Liver (tissue), 9 donors: ENCODE measurements around the gene KSR1. TPM values are rescaled to one million over a fixed set of nuclear protein-coding genes. Genes with fewer than 3 reads are reported as not detected.

Experiments used
- DNase-seq: peaks from one replicate; pipeline ENCODE4 v3.0.0-alpha.2; 2017; ENCODE audit warnings: low spot score
- H3K27ac ChIP-seq, 2 donors: one replicate each; pipeline ENCODE4 v1.7.0; 2013; ENCODE audit warnings: inconsistent platforms in 2 of 2, low read length in 2 of 2, control low read depth in 1 of 2, low read depth in 1 of 2, mild to moderate bottlenecking in 1 of 2
- H3K27me3 ChIP-seq, 4 donors: one replicate each; pipeline versions ENCODE4 v1.6.1 to v1.7.0; 2013; ENCODE audit warnings: low read length in 3 of 4, inconsistent platforms in 1 of 4, mild to moderate bottlenecking in 1 of 4, moderate library complexity in 1 of 4; ENCODE audit not compliant: control insufficient read depth in 4 of 4, insufficient read depth in 4 of 4
- H3K36me3 ChIP-seq, 4 donors: one replicate each; pipeline versions ENCODE4 v1.6.1 to v1.7.0; 2013; ENCODE audit warnings: low read length in 3 of 4, mild to moderate bottlenecking in 3 of 4, low read depth in 1 of 4, moderate library complexity in 1 of 4; ENCODE audit not compliant: control insufficient read depth in 4 of 4, insufficient read depth in 3 of 4
- H3K4me1 ChIP-seq, 4 donors: one replicate each; pipeline versions ENCODE4 v1.6.1 to v1.7.0; 2013; ENCODE audit warnings: low read length in 3 of 4, mild to moderate bottlenecking in 3 of 4, moderate library complexity in 1 of 4; ENCODE audit not compliant: control insufficient read depth in 4 of 4, insufficient read depth in 4 of 4
- H3K4me3 ChIP-seq, 3 donors: one replicate each; pipeline versions ENCODE4 v1.6.1 to v1.7.0; 2013; ENCODE audit warnings: low read length in 3 of 3, control low read depth in 1 of 3, low read depth in 1 of 3, mild to moderate bottlenecking in 1 of 3
- H3K9ac ChIP-seq, 2 donors: one replicate each; pipeline ENCODE4 v1.7.0; 2013; ENCODE audit warnings: low read length in 2 of 2, mild to moderate bottlenecking in 2 of 2, moderate library complexity in 2 of 2, control low read depth in 1 of 2, low read depth in 1 of 2
- H3K9me3 ChIP-seq, 4 donors: one replicate each; pipeline versions ENCODE4 v1.6.1 to v1.7.0; 2013; ENCODE audit warnings: low read length in 3 of 4; ENCODE audit not compliant: control insufficient read depth in 4 of 4
- ATF3 ChIP-seq: IDR thresholded peaks from 2 replicates; pipeline ENCODE4 v1.6.1; 2016; ENCODE audit warnings: antibody characterized with exemption
- EGR1 ChIP-seq, 2 donors: IDR thresholded peaks; 2 replicates each; pipeline ENCODE4 v1.6.1; 2016 to 2018; ENCODE audit warnings: antibody characterized with exemption in 2 of 2, low read depth in 2 of 2
- FOXA1 ChIP-seq: IDR thresholded peaks from 2 replicates; pipeline ENCODE4 v1.6.1; 2016; ENCODE audit warnings: antibody characterized with exemption
- FOXA2 ChIP-seq: IDR thresholded peaks from 2 replicates; pipeline ENCODE4 v1.6.1; 2016; ENCODE audit warnings: antibody characterized with exemption
- GABPA ChIP-seq, 2 donors: IDR thresholded peaks in 1 of 2; conservative IDR thresholded peaks in 1 of 2; 2 replicates each; pipeline ENCODE4 v1.6.1; 2016; ENCODE audit warnings: antibody characterized with exemption in 2 of 2, mild to moderate bottlenecking in 1 of 2, moderate library complexity in 1 of 2
- HNF4A ChIP-seq, 2 donors: conservative IDR thresholded peaks; 2 replicates each; pipeline ENCODE4 v1.6.1; 2016; ENCODE audit warnings: antibody characterized with exemption in 2 of 2, mild to moderate bottlenecking in 2 of 2
- HNF4G ChIP-seq: IDR thresholded peaks from 2 replicates; pipeline ENCODE4 v1.6.1; 2016; ENCODE audit warnings: antibody characterized with exemption
- JUND ChIP-seq, 2 donors: IDR thresholded peaks; 2 replicates each; pipeline ENCODE4 v1.6.1; 2016; ENCODE audit warnings: antibody characterized with exemption in 2 of 2
- NR2F2 ChIP-seq: IDR thresholded peaks from 2 replicates; pipeline ENCODE4 v1.6.1; 2016; ENCODE audit warnings: antibody characterized with exemption
- RAD21 ChIP-seq, 2 donors: IDR thresholded peaks; 2 replicates each; pipeline ENCODE4 v1.6.1; 2016; ENCODE audit warnings: antibody characterized with exemption in 2 of 2, mild to moderate bottlenecking in 2 of 2
- REST ChIP-seq: IDR thresholded peaks from 2 replicates; pipeline ENCODE4 v1.6.1; 2016; ENCODE audit warnings: antibody characterized with exemption, mild to moderate bottlenecking
- RXRA ChIP-seq, 2 donors: IDR thresholded peaks; 2 replicates each; pipeline ENCODE4 v1.6.1; 2017 to 2018; ENCODE audit warnings: antibody characterized with exemption in 2 of 2, mild to moderate bottlenecking in 1 of 2
- SP1 ChIP-seq: IDR thresholded peaks from 2 replicates; pipeline ENCODE4 v1.6.1; 2018; ENCODE audit warnings: antibody characterized with exemption, mild to moderate bottlenecking
- TAF1 ChIP-seq: conservative IDR thresholded peaks from 2 replicates; pipeline ENCODE4 v1.6.1; 2016; ENCODE audit warnings: antibody characterized with exemption, mild to moderate bottlenecking
- YY1 ChIP-seq: IDR thresholded peaks from 2 replicates; pipeline ENCODE4 v1.6.1; 2016; ENCODE audit warnings: antibody characterized with exemption, mild to moderate bottlenecking
- WGBS: extraction: QIAGEN DNeasy Blood & Tissue Kit; methylation state at CpG from one replicate; pipeline ENCODE4 v1.1.7; 2013; 5-methylcytosine and 5-hydroxymethylcytosine counted together
- polyA plus RNA-seq, 2 donors: library from polyadenylated mRNA; stranded (reverse) in 1 of 2; unstranded in 1 of 2; fragments of 200-250 nt in 1 of 2; fragments of >200 nt in 1 of 2; fragmentation: Nextera tagmentation in 1 of 2; extraction: Ambion mirVana in 1 of 2; gene quantifications; one replicate each; pipeline versions ENCODE4 v1.2.1 to v1.2.3, GENCODE V29; 2013 to 2015
- total RNA-seq, 2 donors: library from RNA; depleted of rRNA; stranded (reverse); fragments of >200 nt; gene quantifications; one replicate each; pipeline ENCODE4 v1.2.3, GENCODE V29; 2014
- TF ChIP-seq, protein P1 (sequence below): IDR thresholded peaks from 2 replicates; pipeline ENCODE4 v1.6.1; 2016; ENCODE audit warnings: antibody characterized with exemption
- TF ChIP-seq, protein P2 (sequence below): fragments of 150-350 bp; IDR thresholded peaks from 2 replicates; pipeline ENCODE4 v1.5.1; 2017; ENCODE audit warnings: improper control_type of control experiment, low read depth, low read length; ENCODE audit not compliant: missing input control
- TF ChIP-seq, protein P3 (sequence below): IDR thresholded peaks from 2 replicates; pipeline ENCODE4 v1.6.1; 2016; ENCODE audit warnings: antibody characterized with exemption
- donor health status: healthy.
- donor health status: healthy.
- donor health status: healthy.
- donor health status: healthy.
- donor health status: healthy.

KSR1 gene
- total and polyA plus RNA-seq, 4 donors = 1.2 to 9.0 (median 4.1) TPM

DNA sequence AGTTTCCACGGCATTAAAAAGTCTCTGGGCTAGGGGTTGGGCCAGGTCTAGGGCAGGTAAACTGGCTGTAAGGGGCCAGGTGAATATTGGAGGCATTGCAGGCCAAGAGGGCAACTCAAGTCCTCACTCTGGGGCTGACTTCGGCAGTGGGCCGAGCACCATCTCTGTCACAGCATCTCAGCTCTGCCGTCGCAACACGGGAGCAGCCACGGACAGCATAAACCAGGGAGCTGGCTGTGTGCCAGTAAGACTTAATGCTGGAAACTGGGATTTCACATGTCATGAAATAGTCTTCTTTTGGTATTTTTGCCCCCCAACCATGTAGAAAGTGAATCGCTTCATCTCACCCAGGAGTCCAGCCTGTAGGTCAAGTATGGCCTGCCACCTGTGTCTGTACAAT lies 162.2 kb downstream of the KSR1 start:
- WGBS = 96% methylated on average over 8 of the region's 8 CpGs
- no peak overlapping the region for H3K27ac ChIP-seq

GRCh38 chr17:27620721-27621120 lies 164.5 kb downstream of the KSR1 start:
- H3K36me3 ChIP-seq = peaks cover 0 to 38% (median 14%) of the 10 kb centered on the region in 4 donors
- no peaks in the 10 kb centered on the region for H3K27me3 ChIP-seq
- H3K9me3 ChIP-seq = no peaks in the 10 kb centered on the region
- WGBS = 83% methylated on average over 9 of the region's 9 CpGs
- H3K4me1 ChIP-seq = no peaks in the 10 kb centered on the region
- no peak overlapping the region for H3K9ac ChIP-seq
- H3K27ac ChIP-seq = no peak overlapping the region
- no peak overlapping the region for H3K4me3 ChIP-seq
- TF ChIP-seq REST (no peak), NR2F2 (no peak), FOXA2 (no peak), TAF1 (no peak), FOXA1 (no peak), GABPA (IDR thresholded peaks at IDR 0.05 in 1 of 2, conservative IDR thresholded peaks at IDR 0.05 in 1 of 2) (no peak), EGR1 (IDR thresholded peaks at IDR 0.05; ENCODE audit: low read depth in 2 of 2) (no peak), HNF4A (conservative IDR thresholded peaks at IDR 0.05) (no peak), HNF4G (no peak), SP1 (no peak), ATF3 (no peak), JUND (IDR thresholded peaks at IDR 0.05) (no peak), RAD21 (IDR thresholded peaks at IDR 0.05) (no peak), RXRA (IDR thresholded peaks at IDR 0.05) (no peak), YY1 (no peak)
- TF ChIP-seq, protein P1, sequence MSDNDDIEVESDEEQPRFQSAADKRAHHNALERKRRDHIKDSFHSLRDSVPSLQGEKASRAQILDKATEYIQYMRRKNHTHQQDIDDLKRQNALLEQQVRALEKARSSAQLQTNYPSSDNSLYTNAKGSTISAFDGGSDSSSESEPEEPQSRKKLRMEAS = no peak
- TF ChIP-seq, protein P2, sequence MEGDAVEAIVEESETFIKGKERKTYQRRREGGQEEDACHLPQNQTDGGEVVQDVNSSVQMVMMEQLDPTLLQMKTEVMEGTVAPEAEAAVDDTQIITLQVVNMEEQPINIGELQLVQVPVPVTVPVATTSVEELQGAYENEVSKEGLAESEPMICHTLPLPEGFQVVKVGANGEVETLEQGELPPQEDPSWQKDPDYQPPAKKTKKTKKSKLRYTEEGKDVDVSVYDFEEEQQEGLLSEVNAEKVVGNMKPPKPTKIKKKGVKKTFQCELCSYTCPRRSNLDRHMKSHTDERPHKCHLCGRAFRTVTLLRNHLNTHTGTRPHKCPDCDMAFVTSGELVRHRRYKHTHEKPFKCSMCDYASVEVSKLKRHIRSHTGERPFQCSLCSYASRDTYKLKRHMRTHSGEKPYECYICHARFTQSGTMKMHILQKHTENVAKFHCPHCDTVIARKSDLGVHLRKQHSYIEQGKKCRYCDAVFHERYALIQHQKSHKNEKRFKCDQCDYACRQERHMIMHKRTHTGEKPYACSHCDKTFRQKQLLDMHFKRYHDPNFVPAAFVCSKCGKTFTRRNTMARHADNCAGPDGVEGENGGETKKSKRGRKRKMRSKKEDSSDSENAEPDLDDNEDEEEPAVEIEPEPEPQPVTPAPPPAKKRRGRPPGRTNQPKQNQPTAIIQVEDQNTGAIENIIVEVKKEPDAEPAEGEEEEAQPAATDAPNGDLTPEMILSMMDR = no peak
- TF ChIP-seq, protein P3, sequence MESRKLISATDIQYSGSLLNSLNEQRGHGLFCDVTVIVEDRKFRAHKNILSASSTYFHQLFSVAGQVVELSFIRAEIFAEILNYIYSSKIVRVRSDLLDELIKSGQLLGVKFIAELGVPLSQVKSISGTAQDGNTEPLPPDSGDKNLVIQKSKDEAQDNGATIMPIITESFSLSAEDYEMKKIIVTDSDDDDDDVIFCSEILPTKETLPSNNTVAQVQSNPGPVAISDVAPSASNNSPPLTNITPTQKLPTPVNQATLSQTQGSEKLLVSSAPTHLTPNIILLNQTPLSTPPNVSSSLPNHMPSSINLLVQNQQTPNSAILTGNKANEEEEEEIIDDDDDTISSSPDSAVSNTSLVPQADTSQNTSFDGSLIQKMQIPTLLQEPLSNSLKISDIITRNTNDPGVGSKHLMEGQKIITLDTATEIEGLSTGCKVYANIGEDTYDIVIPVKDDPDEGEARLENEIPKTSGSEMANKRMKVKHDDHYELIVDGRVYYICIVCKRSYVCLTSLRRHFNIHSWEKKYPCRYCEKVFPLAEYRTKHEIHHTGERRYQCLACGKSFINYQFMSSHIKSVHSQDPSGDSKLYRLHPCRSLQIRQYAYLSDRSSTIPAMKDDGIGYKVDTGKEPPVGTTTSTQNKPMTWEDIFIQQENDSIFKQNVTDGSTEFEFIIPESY = no peak
- DNase-seq = no peak

More for the DNA sequence above, 162.2 kb downstream of the KSR1 start:
- TF ChIP-seq ATF3 = no peak
- TF ChIP-seq HNF4A (conservative IDR thresholded peaks at IDR 0.05) = no peak
- no peak for TF ChIP-seq TAF1
- TF ChIP-seq EGR1 (IDR thresholded peaks at IDR 0.05; ENCODE audit: low read depth in 2 of 2) = no peak
- no peak for TF ChIP-seq GABPA (IDR thresholded peaks at IDR 0.05 in 1 of 2, conservative IDR thresholded peaks at IDR 0.05 in 1 of 2)
- no peak for TF ChIP-seq HNF4G
- no peak for TF ChIP-seq YY1
- no peak for TF ChIP-seq RAD21 (IDR thresholded peaks at IDR 0.05)
- no peak for TF ChIP-seq FOXA1
- no peak for TF ChIP-seq FOXA2
- Histone ChIP-seq H3K4me1 (no peaks in the 10 kb centered on the region), H3K9me3 (no peaks in the 10 kb centered on the region), H3K4me3 (no peak overlapping the region), H3K27me3 (no peaks in the 10 kb centered on the region), H3K9ac (no peak overlapping the region), H3K36me3 (peaks cover 0 to 41% (median 18%) of the 10 kb centered on the region in 4 donors)
- no peak for DNase-seq
